Measurements from ENCODE around the gene FSTL5.

GRCh38 chr4:162209706-162210105, 45.9 kb upstream of the FSTL5 start:
- TF ChIP-seq EZH2 (IDR thresholded peaks at IDR 0.05; ENCODE audit: low read depth, unreplicated experiment) = no peak
- TF ChIP-seq CTCF (conservative IDR thresholded peaks at IDR 0.05; ENCODE audit: low read depth in 2 of 2) = no peak
- no peak for TF ChIP-seq CREB1 (CRISPR knock-in tag; IDR thresholded peaks at IDR 0.05; ENCODE audit: low read depth)
- no peak for TF ChIP-seq POLR2AphosphoS5 (IDR thresholded peaks at IDR 0.05; ENCODE audit: low read depth)
- no peak for TF ChIP-seq EZH2phosphoT487 (IDR thresholded peaks at IDR 0.05; ENCODE audit: unreplicated experiment)
- TF ChIP-seq REST (IDR thresholded peaks at IDR 0.05; ENCODE audit: unreplicated experiment) = no peak
- no peak for TF ChIP-seq ETS1 (IDR thresholded peaks at IDR 0.05)
- TF ChIP-seq ZNF331 (CRISPR knock-in tag; IDR thresholded peaks at IDR 0.05; ENCODE audit: low read depth) = no peak
- TF ChIP-seq NANOG (IDR thresholded peaks at IDR 0.05; ENCODE audit: borderline replicate concordance) = no peak
